NB4 (cell line): ENCODE measurements around the gene LRRC2.

Source experiments
- POLR2A ChIP-seq: IDR thresholded peaks from 2 replicates; pipeline ENCODE4 v1.6.1; 2011; ENCODE audit warnings: mild to moderate bottlenecking; ENCODE audit not compliant: insufficient read length; ENCODE audit errors: extremely low read depth
- TF ChIP-seq, protein P1 (sequence below): IDR thresholded peaks from 2 replicates; pipeline ENCODE4 v1.6.1; 2011; ENCODE audit warnings: low read depth, low read length
- TF ChIP-seq, protein P2 (sequence below): IDR thresholded peaks from one replicate; pipeline ENCODE4 v1.5.1; 2012; ENCODE audit warnings: low read depth, low read length

DNA sequence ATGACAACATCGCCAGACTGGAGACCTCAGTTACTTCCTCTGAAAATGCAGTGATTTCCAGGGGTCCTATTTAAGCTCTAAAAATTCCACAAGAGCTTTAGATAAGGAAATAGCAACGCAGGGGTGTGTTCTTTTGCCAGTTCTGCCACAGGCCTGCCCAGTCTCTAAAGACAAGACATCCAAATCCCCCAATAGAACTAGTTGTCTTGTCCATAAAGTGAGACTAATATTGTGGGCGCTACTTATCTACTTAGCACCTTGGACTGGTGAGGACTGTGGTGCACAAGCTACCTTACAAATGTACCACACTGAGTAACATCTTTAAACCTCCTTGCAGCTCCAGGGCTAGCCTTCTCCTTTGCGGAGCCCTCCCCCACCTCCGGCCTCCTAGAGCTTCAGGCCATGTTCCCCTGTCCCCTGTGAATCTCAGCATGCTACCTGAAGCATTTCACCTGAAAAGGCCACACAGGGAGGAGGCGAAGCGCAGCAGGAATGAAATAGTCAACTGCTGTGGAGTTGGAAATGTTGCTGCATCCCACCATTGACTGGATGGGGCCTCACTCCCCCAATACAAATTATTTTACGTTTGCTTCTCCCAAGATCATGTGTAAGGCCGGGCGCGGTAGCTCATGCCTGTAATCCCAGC, 9.6 kb upstream of the LRRC2 start:
- TF ChIP-seq, protein P1, sequence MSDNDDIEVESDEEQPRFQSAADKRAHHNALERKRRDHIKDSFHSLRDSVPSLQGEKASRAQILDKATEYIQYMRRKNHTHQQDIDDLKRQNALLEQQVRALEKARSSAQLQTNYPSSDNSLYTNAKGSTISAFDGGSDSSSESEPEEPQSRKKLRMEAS = no peak
- TF ChIP-seq, protein P2, sequence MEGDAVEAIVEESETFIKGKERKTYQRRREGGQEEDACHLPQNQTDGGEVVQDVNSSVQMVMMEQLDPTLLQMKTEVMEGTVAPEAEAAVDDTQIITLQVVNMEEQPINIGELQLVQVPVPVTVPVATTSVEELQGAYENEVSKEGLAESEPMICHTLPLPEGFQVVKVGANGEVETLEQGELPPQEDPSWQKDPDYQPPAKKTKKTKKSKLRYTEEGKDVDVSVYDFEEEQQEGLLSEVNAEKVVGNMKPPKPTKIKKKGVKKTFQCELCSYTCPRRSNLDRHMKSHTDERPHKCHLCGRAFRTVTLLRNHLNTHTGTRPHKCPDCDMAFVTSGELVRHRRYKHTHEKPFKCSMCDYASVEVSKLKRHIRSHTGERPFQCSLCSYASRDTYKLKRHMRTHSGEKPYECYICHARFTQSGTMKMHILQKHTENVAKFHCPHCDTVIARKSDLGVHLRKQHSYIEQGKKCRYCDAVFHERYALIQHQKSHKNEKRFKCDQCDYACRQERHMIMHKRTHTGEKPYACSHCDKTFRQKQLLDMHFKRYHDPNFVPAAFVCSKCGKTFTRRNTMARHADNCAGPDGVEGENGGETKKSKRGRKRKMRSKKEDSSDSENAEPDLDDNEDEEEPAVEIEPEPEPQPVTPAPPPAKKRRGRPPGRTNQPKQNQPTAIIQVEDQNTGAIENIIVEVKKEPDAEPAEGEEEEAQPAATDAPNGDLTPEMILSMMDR = no peak
- TF ChIP-seq POLR2A = no peak
